ENCODE results near the gene PUDP. TPM values are rescaled to one million over a fixed set of nuclear protein-coding genes. Genes with fewer than 3 reads are reported as not detected.

Gene PUDP
- polyA plus RNA-seq, 3 donors from 2014 or later, result 5.4 to 17.4 (median 13.0) TPM

DNA sequence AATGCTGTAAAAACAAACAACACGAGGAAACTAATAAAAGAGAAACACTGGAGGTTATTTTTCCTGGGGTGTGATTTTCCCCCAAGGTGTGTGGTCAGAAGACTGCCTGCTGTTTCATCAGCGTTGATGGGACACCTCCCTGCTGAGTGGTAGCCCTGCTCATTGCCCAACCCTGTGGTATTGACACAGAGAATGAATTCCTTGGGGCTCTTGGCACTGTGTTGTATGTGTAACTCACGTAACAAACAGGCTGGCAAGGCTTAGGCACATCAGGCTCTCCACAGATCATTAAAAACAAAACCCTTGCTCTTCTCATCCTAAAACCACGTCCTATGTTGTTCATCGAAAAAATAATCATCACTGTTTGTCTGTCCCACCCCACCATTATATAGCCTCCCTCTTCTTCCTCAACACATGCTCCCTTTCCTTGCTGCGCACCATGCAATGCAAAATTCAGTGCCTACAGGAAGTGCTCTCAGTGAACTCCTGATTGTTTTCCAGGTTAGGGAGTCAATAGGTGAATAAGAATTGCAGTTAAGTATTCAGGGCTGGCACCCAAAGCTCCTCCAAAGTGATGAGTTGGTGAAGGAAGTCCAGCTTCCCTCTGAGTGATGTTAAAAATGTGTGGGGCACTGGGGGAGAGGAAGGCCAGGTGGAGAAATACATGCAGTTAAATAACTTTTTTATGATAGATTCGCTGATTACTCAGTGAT is 11.4 kb upstream of the PUDP start:
- Mint-ChIP-seq H3K27ac (no peak overlapping the region), H3K4me3 (no peak overlapping the region), H3K9me3 (peaks cover 0 to 3% (median 0%) of the 10 kb centered on the region in 6 donors), H3K4me1 (no peaks in the 10 kb centered on the region), H3K36me3 (peaks cover 3 to 4% (median 4%) of the 10 kb centered on the region in 3 donors), H3K27me3 (ENCODE audit: low read depth in 3 of 3) (peaks cover 0 to 7% (median 2%) of the 10 kb centered on the region in 3 donors)
- DNase-seq, result no peak

DNA sequence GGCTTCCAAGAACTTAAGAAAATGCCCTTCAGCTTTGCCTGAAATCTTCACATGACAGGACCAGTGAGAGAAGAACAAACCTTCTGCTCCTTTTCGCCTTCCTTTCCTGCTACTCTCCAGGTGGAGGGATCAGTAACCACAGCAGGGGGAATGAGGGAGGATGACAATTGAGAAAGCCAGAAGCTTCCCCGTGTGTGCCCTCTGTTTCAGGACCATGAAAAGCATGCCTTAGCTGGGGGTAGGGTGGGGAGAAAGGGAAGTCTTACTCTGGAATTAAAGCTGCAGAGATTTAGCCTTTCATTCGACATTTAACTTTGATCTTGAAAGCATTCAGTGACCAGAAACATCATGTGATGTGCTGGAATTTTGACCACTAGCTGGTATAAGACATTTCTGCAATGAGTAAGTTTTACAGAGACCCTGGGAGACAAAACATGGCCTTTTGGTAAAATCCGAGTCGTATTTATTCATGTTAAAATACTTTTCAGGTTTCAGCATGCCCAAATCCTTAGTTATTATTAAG is 10.6 kb upstream of the PUDP start:
- no peak overlapping the region for H3K4me3 Mint-ChIP-seq
- peaks cover 0 to 7% (median 2%) of the 10 kb centered on the region in 3 donors for H3K27me3 Mint-ChIP-seq (ENCODE audit: low read depth in 3 of 3)
- peaks cover 3 to 4% (median 4%) of the 10 kb centered on the region in 3 donors for H3K36me3 Mint-ChIP-seq
- H3K27ac Mint-ChIP-seq, result no peak overlapping the region
- H3K4me1 Mint-ChIP-seq, result no peaks in the 10 kb centered on the region
- DNase-seq, result no peak
- peaks cover 0 to 3% (median 0%) of the 10 kb centered on the region in 6 donors for H3K9me3 Mint-ChIP-seq

DNA sequence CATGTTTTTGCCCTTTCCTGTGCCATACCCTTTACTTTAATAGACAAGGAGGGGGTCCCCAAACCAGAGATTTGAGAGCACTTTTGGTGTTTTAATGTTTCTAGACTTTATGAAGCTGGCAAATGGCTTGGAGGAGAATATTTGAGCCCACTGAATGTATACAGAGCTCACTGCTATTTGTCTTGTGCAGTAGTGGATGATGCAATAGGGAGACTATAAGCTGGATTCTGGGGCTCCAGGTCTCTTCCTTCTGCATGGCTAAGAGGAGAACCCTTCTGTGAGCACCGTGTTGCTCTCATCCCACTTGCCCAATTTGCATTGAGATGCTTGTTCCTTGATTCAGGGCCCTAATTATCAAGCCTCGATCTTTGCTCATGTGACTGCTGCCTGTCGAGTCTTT is 8.9 kb upstream of the PUDP start:
- DNase-seq, result no peak
- Mint-ChIP-seq H3K9me3 (peaks cover 0 to 3% (median 0%) of the 10 kb centered on the region in 6 donors), H3K27me3 (ENCODE audit: low read depth in 3 of 3) (peaks cover 0 to 4% (median 2%) of the 10 kb centered on the region in 3 donors), H3K36me3 (peaks cover 3 to 4% (median 4%) of the 10 kb centered on the region in 3 donors), H3K4me3 (no peak overlapping the region), H3K4me1 (no peaks in the 10 kb centered on the region), H3K27ac (no peak overlapping the region)

DNA sequence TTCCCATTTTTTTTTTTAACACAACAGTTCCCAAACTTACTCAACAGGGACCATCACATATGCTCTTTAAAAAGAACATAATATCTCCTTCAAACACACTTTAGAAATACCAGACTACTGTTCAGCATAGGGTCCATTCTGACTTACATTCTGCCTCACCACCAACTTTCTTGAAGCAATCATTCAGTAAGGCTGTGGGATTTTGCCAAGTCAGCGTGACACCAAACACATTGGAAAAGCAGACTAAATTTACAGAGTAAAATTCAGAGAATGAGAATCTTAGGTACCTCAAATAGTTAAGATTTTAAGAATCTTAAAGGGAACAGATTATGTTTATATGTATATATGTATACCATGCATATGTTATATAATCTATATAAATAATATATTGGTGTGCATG is 7.2 kb upstream of the PUDP start:
- Mint-ChIP-seq H3K4me3 (no peak overlapping the region), H3K4me1 (no peaks in the 10 kb centered on the region), H3K9me3 (peaks cover 0 to 3% (median 0%) of the 10 kb centered on the region in 6 donors), H3K27ac (no peak overlapping the region), H3K27me3 (ENCODE audit: low read depth in 3 of 3) (peaks cover 0 to 4% (median 4%) of the 10 kb centered on the region in 3 donors), H3K36me3 (peaks cover 3 to 4% (median 4%) of the 10 kb centered on the region in 3 donors)
- no peak for DNase-seq

DNA sequence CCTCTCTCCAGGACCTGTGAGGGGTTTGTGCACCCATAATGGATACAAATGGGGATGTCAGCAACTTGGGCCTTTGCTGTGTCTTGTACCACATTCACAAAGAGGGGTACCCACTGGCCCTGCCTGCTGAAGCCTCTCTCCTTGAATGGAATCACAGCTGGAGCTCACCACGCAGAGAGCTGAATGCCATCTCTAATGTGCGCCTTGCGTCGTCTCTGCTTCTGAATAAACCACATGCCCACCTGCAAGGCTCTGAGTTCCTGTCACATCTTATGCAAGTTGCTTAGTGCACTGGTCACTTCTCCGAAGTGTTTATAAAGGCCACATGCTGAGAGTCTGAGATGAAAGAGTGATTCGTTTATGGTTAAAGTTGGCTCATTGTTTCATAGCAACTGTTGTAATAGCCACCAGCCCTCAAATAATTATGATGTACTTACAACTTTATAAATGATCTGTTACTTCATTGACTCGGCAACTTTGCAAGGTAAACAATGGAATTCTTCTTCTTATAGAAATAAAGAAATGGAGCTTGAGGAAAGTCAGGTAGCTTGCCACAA is 6.2 kb upstream of the PUDP start:
- no peak for DNase-seq
- Mint-ChIP-seq H3K4me3 (no peak overlapping the region), H3K27me3 (ENCODE audit: low read depth in 3 of 3) (peaks cover 3 to 6% (median 4%) of the 10 kb centered on the region in 3 donors), H3K36me3 (peaks cover 3 to 4% (median 4%) of the 10 kb centered on the region in 3 donors), H3K4me1 (peaks cover 0 to 5% of the 10 kb centered on the region in 2 donors), H3K27ac (no peak overlapping the region), H3K9me3 (no peaks in the 10 kb centered on the region)

DNA sequence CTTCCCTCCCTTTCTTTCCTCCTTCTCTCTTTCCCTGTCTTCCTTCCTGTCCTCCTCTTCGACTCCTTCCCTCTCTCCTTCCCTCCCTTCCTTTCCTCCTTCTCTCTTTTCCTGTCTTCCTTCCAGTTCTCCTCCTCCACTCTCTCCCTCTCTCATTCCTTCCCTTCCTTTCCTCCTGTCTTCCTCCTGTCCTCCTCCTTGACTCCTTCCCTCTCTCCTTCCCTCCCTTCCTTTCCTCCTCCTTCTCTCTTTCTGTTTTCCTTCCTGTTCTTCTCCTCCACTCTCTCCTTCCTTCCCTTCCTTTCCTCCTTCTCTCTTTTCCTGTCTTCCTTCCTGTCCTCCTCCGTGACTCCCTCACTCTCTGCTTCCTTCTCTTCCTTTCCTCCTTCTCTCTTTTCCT is 5.3 kb upstream of the PUDP start:
- peaks cover 12 to 15% (median 13%) of the 10 kb centered on the region in 3 donors for H3K27me3 Mint-ChIP-seq (ENCODE audit: low read depth in 3 of 3)
- H3K9me3 Mint-ChIP-seq, result no peaks in the 10 kb centered on the region
- H3K4me3 Mint-ChIP-seq, result no peak overlapping the region
- peaks cover 3 to 4% (median 4%) of the 10 kb centered on the region in 3 donors for H3K36me3 Mint-ChIP-seq
- peaks cover 6 to 12% of the 10 kb centered on the region in 2 donors for H3K4me1 Mint-ChIP-seq
- peak overlapping the region in 1 of 6 donors; percentile 77 for H3K27ac Mint-ChIP-seq
- no peak for DNase-seq

DNA sequence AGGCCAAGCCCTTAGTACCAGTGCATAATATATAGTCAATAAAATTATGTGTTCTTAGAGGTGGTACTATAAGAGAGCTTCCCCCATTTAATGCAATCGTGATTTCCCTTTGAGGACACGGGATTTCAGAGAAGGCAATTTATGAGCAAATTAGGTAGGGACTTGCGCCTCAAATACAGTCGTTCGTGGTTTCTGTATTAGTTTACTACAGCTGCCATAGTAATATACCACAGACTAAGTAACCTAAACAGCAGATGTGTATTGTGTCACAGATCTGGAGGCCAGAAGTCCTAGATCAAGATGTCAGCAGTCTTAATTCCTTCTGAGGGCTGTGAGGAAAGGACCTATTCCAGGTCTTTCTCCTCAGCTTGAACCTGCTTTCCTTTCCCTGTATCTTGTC is 1.5 kb upstream of the PUDP start:
- DNase-seq, result no peak
- no peaks in the 10 kb centered on the region for H3K36me3 Mint-ChIP-seq
- H3K27me3 Mint-ChIP-seq (ENCODE audit: low read depth in 3 of 3), result peaks cover 20 to 22% (median 20%) of the 10 kb centered on the region in 3 donors
- peak overlapping the region; percentile 20 to 95 (median 91) for H3K4me3 Mint-ChIP-seq
- H3K27ac Mint-ChIP-seq, result peak overlapping the region in 1 of 6 donors; percentile 53
- H3K4me1 Mint-ChIP-seq, result peaks cover 21 to 33% of the 10 kb centered on the region in 2 donors
- H3K9me3 Mint-ChIP-seq, result no peaks in the 10 kb centered on the region

DNA sequence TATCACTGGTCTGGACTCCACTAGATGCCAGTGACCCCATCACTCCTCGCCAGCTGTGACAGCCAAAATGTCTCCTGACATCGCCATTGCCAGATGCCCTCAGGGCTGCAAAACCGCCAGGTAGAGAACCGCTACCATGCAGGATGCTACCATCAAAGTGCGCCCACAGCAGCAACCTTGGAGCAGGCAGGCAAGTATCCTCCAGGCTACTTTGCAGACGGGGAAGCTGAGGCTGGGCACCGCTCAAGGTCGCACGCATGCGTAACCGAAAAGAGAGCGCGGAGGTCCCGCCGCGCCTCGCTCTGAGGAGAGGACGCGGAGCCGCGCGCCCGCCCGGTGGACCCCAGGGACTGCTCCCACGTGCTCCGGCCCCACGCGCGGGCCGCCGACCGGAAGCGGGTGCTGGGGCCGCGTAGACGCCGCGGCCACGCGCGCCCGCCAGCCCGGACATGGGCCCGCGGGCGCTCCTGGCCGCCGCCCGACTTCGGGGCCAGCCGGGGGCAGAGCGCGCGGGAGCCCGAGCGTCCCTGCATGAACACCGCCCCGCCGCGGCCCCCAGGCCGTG is 458 bp downstream of the PUDP start, which contains the start of gene STS:
Gene STS (plus strand): TSS at position 300 of the 565 bp plus-strand sequence. CDS start 105,488 bp downstream, outside the sequence.
- peaks cover 20 to 22% (median 20%) of the 10 kb centered on the region in 3 donors for H3K27me3 Mint-ChIP-seq (ENCODE audit: low read depth in 3 of 3)
- H3K9me3 Mint-ChIP-seq, result no peaks in the 10 kb centered on the region
- H3K4me1 Mint-ChIP-seq, result peaks cover 21 to 33% of the 10 kb centered on the region in 2 donors
- peak within 1 kb of the TSS; percentile 81 to 96 (median 93) for H3K27ac Mint-ChIP-seq
- no peaks in the 10 kb centered on the region for H3K36me3 Mint-ChIP-seq
- DNase-seq, result no peak
- H3K4me3 Mint-ChIP-seq, result peak within 1 kb of the TSS; percentile 89 to 95 (median 94)

DNA sequence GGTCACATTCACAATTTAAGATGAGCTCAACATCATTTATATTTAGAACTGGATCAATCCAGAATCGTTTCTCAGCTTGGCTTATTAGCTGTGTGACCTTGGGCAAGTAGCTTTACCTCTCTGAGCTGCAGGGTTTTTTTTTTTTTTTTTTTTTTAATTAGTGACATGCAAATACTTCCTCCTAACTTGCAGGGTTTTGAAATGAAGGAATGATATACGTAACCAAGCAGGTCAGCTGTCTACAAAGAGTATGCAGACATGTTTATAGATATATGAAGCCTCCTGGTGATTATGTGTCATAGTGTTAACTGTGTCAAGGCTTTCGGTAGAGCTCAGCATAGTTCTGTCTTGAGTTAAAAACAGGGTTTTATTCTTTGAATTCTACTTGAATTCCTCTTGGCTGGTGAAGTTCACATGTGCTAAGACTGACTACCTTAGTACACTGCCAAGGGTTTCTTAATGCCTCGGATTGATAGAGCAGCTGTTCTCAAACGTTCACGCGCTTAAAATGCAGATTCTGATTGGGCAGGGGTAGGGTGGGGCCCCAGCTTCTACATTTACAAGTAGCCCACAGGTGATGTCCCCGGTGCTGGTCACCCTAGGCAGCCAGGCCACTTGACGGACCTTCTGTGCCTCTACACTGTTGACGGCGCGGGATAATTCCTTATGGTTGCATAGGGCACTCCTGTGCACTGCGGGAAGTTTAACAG is 1.1 kb downstream of the PUDP start:
- Mint-ChIP-seq H3K27me3 (ENCODE audit: low read depth in 3 of 3) (peaks cover 20 to 22% (median 20%) of the 10 kb centered on the region in 3 donors), H3K4me3 (peak overlapping the region; percentile 85 to 91 (median 90)), H3K36me3 (no peaks in the 10 kb centered on the region), H3K9me3 (no peaks in the 10 kb centered on the region), H3K27ac (peak overlapping the region; percentile 70 to 96 (median 90)), H3K4me1 (peaks cover 22 to 33% of the 10 kb centered on the region in 2 donors)
- DNase-seq, result peak in 1 of 3 donors; percentile 10

DNA sequence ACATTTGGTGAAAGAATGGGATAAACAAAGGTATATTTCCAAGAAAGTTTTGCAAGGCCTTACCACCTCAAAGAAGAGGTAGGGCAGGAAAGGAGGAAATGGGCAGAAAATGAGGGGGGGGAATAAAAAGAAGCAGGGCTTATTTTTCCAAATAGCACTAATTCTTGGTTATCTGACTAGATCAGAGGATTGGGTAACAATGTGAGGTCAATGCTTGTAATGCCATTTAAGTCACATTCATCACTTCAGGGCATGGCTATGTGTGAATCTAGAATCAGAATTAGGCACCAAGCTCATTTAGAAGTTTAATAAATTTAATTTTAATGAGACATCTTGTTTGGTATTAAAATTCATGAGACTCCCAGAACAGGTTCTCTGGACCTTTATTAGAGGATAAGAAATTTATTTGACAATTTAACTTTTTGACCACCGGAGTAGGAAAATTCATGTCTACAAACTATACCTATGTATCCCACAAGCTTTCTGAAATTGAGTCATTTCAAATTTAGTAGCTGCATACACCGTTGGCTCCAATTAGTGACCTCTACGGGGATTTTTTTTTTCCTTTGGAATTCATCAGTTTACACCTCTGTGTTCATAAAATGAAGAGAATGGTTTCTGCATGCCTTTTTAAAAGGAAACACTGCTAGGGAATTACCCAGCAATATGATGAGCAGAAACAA is 1.8 kb downstream of the PUDP start:
- Mint-ChIP-seq H3K4me1 (peaks cover 22 to 37% of the 10 kb centered on the region in 2 donors), H3K27ac (peak overlapping the region in 5 of 6 donors; percentile 26 to 96 (median 51)), H3K4me3 (peak overlapping the region; percentile 4 to 91 (median 53)), H3K27me3 (ENCODE audit: low read depth in 3 of 3) (peaks cover 20 to 22% (median 20%) of the 10 kb centered on the region in 3 donors), H3K36me3 (no peaks in the 10 kb centered on the region), H3K9me3 (no peaks in the 10 kb centered on the region)
- DNase-seq, result no peak

DNA sequence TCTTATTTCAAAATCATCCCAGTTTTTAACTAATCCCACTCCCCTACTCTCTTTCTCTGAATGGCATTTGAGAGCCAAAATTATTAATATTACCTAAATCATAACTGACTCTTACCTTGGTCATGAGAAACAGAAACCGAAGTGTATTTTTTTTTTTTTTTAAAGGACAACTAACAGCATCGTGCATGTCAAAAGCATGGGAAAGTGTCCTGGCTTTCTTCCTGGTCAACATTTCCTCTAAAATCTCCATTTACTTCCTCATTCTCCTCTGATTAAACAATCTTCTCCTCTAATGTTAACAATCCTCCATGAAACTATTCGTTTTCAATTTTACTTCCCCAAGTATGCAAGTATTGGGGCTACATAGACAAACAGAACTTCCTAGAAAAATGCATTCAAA is 2.5 kb downstream of the PUDP start:
- no peak for DNase-seq
- Mint-ChIP-seq H3K36me3 (no peaks in the 10 kb centered on the region), H3K27me3 (ENCODE audit: low read depth in 3 of 3) (peaks cover 20% of the 10 kb centered on the region in 3 donors), H3K4me1 (peaks cover 22 to 37% of the 10 kb centered on the region in 2 donors), H3K9me3 (no peaks in the 10 kb centered on the region), H3K4me3 (peak overlapping the region in 2 of 5 donors; percentile 2 to 33), H3K27ac (peak overlapping the region in 1 of 6 donors; percentile 50)

DNA sequence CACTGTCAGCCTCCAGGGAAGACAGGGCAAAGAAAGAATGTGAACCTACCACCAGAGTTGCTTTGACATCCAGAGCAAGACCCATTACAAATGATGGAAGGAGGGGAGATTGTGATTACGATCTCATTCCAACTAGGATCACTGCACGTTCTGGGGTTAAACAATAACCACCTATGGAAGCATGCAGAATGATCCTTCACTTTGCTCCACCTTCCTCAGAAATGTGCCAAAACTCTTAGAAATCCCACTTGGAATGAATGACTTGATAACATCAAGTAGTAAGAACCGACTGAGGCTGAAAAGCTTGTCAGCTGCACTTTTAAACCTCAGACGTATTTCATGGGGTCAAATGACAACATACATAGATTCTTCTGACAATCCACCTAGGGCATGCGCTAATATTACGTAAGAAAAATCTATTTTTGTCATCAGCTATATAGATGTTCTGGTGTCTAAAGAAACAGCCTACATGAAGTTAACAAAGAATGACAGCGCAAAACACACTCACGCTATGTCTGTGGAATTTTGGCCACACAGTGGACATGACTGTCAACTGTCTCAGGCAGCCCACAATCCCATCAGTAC is 3.9 kb downstream of the PUDP start:
- Mint-ChIP-seq H3K36me3 (no peaks in the 10 kb centered on the region), H3K9me3 (no peaks in the 10 kb centered on the region), H3K4me3 (no peak overlapping the region), H3K27me3 (ENCODE audit: low read depth in 3 of 3) (peaks cover 17 to 19% (median 18%) of the 10 kb centered on the region in 3 donors), H3K4me1 (peaks cover 22 to 33% of the 10 kb centered on the region in 2 donors), H3K27ac (no peak overlapping the region)
- no peak for DNase-seq
